Inflammatory macrophage treated with lipopolysaccharide for 4 hours (primary cell): ENCODE data around the gene ACER2.
A peak's percentile ranks its signal among the peaks of the same experiment; 100 is the strongest.
"Not testable (repeated sequence)": the region's sequence is repeated elsewhere in the genome, so short reads cannot be mapped to it uniquely, and the experiment has no call there.

Source experiments
- DNase-seq: peaks from one replicate; pipeline ENCODE4 v3.0.0-alpha.2; 2020

ACER2 gene

GRCh38 chr9:19409401-19410194, 789 bp downstream of the ACER2 start:
- peak; percentile 6 for DNase-seq

- no peak for DNase-seq
Observed at GRCh38 chr9:19410195-19410503, 1.3 kb downstream of the ACER2 start.

GRCh38 chr9:19410594-19410993, 1.8 kb downstream of the ACER2 start:
- DNase-seq: no peak

- no peak for DNase-seq
Observed at GRCh38 chr9:19411316-19411715, 2.5 kb downstream of the ACER2 start.

GRCh38 chr9:19413456-19413855, 4.6 kb downstream of the ACER2 start:
- not testable (repeated sequence) for DNase-seq

GRCh38 chr9:19416143-19416542, 7.3 kb downstream of the ACER2 start:
- DNase-seq: no peak

GRCh38 chr9:19420877-19421276, 12.1 kb downstream of the ACER2 start:
- no peak for DNase-seq

- DNase-seq: no peak
Observed at GRCh38 chr9:19423163-19423562, 14.4 kb downstream of the ACER2 start.

GRCh38 chr9:19424176-19424779, 15.5 kb downstream of the ACER2 start:
- DNase-seq: no peak

GRCh38 chr9:19429595-19429994, 20.8 kb downstream of the ACER2 start:
- DNase-seq: no peak

GRCh38 chr9:19430201-19430760, 21.5 kb downstream of the ACER2 start:
- DNase-seq: no peak

GRCh38 chr9:19431361-19432171, 22.8 kb downstream of the ACER2 start:
- DNase-seq: no peak

- DNase-seq: no peak
Observed at GRCh38 chr9:19432473-19432872, 23.7 kb downstream of the ACER2 start.

- DNase-seq: not testable (repeated sequence)
Observed at GRCh38 chr9:19433729-19434128, 24.9 kb downstream of the ACER2 start.

- DNase-seq: no peak
Observed at GRCh38 chr9:19440376-19440775, 31.6 kb downstream of the ACER2 start.

- no peak for DNase-seq
Observed at GRCh38 chr9:19440823-19441580, 32.2 kb downstream of the ACER2 start.

GRCh38 chr9:19441730-19442129, 32.9 kb downstream of the ACER2 start:
- DNase-seq: peak; percentile 43

GRCh38 chr9:19442240-19442639, 33.4 kb downstream of the ACER2 start:
- DNase-seq: no peak

GRCh38 chr9:19445452-19445851, 36.6 kb downstream of the ACER2 start:
- no peak for DNase-seq

- DNase-seq: no peak
Observed at GRCh38 chr9:19446361-19446861, 37.6 kb downstream of the ACER2 start.

GRCh38 chr9:19451240-19452087, 42.7 kb downstream of the ACER2 start:
- no peak for DNase-seq

GRCh38 chr9:19456426-19456825, 47.6 kb downstream of the ACER2 start:
- DNase-seq: no peak
